HG03575 (cell line): ENCODE measurements around the gene SEC24D.

Experiments used
- ATAC-seq: cut with Tn5 transposase; IDR thresholded peaks from one replicate; pipeline ENCODE4 v1.9.1; 2021; ENCODE audit not compliant: unreplicated experiment, insufficient number of reproducible peaks, low FRiP score; ENCODE audit errors: extremely low read depth

SEC24D gene

GRCh38 chr4:118738090-118738489 is 97.8 kb downstream of the SEC24D start:
- no peak for ATAC-seq

- no peak for ATAC-seq
These were observed 99.0 kb downstream of the SEC24D start for GRCh38 chr4:118736900-118737299.

DNA sequence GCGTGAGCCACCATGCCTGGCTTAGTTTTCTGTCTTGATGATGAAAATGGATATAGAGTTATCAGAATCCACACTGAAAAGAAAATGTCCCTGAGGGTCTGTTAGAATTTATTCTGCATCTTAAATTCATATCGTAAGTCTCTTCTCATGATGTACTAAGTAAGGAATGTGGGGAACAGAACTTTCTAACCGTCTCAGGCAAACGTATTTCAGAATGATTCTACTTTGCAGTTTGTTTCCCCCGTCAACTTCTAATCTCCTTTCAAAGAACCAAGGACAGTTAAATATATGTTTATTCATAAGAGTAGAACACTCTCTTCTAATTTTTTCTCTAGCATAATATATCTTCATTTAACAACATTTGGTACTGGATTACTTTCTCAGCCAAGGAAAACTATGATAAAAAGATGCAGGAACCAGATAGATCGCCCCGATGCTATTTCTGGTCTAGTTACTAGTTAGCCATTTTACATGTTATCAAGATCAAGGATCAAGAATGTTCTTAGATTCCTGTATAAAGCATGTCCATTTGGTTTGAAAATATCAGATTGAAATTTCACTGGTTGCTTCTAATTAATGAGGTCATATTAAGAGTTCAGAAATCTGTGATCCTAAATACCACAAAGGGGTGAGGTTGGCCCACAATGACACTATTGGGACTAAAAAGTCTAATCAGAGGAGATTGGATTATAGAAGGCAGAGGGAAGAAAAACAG is 101.3 kb downstream of the SEC24D start:
- no peak for ATAC-seq

DNA sequence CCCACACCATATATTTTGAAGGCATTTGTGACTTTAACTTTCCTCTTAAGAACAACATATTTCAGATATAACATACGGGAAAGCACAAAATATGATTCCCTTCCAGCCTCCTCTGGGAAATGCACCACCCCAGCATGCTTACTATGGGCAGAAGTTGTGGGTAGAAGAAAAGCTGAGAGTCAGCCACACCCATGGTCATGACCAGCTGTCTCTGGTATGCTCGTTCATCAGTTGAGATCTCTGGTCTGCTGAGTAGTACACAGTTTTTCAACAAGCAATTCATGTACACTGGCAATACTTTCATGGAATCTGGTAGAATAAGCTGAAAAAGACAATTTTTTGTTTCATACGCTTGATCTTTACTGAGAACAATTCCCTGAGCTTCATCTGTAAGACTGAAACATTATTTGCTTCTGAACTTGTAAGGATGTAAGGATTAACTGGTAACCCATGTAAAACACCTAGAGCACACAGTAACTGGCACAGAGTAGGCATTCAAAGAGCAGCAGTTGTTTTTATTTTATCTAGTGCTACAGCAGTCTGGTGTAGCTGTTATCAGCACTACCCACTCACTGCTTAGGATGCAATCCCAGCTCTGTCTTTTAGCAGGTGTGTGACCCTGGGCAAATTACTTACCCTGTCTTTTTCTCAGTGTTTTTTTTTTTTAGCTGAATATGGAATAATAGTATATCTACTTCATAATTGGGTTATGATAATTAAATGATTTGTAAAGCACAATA is 103.2 kb downstream of the SEC24D start:
- no peak for ATAC-seq

DNA sequence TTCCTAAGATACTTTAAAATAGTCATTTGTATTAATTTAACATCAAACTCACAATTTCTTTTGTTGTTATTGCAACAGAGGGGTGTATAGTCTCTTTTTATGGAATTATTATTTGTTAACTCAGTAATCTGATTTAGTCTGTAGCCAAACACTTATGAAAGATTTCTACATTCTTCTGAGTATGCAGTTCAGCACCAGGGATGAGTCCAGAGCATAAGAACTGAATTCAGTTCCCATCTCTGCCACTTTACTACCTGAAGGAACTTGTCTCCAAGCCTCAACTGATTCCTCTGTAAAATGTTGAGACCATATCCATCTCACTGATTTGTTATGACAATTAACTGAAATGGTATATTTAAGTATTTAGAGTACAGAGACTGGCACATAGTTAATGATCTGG is 105.2 kb downstream of the SEC24D start:
- ATAC-seq: no peak

DNA sequence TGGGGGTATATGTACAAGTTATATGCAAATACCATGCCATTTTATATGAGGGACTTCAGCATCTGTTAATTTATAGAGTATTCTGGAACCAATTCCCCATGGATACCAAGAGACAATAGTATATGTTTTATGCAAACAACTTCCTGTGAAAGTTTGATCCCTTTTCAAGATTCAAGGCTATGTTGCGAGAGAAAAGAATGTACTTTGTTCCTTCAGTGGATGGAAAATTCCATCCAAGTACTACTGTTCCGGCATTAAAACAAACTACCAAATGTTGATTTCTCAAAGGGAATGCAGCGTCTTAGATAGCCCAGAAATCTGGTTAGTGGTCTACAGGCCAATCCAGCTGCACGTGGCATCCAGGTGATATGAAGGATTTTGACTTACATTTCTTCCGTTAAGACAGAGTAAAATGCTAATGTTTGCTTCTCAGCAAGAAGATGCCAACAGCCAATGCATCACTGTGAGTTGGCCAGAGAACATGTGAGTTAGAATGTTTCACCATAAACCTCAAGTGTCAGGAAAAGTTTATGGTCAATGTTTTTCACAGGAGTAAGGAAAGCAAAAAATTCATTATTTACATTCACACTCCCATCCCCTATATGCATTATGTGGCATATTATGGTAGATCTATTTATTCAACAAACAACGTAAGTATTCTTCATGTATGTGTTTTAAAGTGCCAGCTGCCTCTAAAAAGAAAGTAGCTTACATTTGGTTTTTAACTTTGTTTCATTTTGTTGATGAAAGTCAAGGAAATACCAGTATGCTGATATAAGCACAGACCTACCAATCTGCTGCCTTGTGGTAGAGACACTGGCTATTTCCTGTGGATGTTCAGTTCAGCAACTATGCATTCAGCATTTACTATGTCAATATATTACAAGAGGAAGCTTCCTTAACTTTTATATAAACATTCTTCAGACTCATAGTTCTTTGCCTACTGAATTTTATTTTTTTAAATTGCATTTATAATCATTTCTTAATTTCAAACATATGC is 106.3 kb downstream of the SEC24D start:
- ATAC-seq: no peak

- no peak for ATAC-seq
These were observed 108.6 kb downstream of the SEC24D start for GRCh38 chr4:118727360-118727759.

DNA sequence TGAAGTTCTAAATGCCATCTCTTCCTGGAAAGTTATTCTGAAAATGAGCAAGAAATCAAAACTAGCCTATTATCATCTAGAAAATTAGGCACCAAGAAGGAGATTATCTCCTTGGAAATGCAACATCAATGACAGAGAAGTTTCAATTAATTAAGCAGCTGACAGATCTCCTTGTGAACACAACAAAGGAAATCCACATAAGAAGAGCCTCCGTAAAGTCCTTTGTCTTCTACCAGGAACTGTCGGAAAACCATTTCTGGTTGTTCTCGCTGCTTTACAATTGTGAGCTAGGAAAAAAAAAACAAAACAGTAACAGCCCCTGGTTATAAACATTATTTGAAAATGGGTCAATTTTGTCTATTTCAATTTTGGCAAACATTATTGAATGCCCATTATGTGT is 112.6 kb downstream of the SEC24D start:
- ATAC-seq: no peak

- ATAC-seq: no peak
These were observed 114.2 kb downstream of the SEC24D start for GRCh38 chr4:118721752-118722151.

DNA sequence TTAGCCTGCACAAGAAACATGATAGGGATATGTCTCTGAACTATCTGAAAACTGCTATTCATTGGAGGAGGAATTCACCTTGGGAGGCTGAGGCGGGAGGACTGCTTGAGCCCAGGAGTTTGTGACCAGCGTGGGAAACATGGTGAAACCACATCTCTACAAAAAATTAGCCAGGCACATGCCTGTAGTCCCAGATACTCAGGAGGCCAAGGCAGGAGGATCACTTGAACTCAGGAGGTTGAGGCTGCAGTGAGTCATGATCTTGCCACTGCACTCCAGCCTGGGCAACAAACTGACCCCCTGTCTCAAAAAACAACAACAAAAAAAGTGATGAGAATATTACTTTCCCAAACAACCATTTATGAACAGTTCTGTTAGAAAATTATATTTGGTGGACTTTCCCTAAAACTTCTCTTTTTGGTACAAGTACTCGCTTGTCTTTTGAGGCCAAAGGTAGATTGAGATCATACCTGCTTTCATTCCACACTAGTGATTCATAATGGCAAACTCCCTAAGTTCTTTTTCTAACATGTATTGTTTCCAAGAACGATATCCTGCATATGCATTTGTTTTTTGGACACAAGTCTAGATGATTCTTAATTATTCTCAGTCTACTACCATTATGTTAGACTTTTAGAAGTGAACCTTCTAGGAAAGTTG is 117.3 kb downstream of the SEC24D start:
- ATAC-seq: no peak

DNA sequence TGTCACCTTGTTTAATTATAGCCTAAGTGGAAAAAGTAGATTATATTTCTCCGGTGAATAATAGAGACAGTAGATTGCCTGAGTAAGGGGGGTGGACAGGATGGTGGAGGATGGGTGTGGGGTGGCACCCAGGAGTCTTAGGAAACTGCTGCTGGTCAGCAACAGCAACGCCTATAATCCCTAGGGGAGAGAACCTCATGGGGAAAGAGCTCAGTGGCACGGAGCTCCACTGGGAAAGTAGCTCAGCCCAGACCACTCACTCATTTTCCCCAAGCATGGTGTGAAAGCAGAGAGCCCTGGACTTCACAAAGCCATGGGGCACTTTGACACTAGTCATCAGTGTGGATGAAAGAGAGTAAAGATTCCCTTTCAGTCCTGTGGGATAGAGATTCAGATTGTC is 119.6 kb downstream of the SEC24D start:
- no peak for ATAC-seq

GRCh38 chr4:118714682-118715081 is 121.2 kb downstream of the SEC24D start:
- no peak for ATAC-seq

GRCh38 chr4:118712872-118713271 is 123.1 kb downstream of the SEC24D start:
- ATAC-seq: no peak

DNA sequence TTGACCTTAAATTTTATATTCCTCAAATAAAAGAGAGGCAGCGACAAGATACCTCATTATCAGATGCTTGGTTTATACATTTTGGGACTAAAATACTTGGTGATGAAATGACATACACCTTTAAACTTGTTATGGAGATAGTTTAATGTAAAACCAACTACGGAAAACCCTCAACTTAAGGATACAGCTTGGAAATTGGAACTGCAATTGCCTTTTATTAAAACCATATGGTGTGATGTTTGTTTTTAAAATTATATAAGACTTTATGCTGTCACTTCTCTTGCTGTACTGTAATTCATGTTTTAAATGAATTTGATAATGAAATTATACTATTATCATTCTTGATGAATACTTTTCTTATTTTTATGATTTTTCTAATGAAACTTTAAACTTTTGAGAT is 124.9 kb downstream of the SEC24D start:
- ATAC-seq: no peak

GRCh38 chr4:118703118-118703517 is 132.8 kb downstream of the SEC24D start:
- ATAC-seq: no peak

DNA sequence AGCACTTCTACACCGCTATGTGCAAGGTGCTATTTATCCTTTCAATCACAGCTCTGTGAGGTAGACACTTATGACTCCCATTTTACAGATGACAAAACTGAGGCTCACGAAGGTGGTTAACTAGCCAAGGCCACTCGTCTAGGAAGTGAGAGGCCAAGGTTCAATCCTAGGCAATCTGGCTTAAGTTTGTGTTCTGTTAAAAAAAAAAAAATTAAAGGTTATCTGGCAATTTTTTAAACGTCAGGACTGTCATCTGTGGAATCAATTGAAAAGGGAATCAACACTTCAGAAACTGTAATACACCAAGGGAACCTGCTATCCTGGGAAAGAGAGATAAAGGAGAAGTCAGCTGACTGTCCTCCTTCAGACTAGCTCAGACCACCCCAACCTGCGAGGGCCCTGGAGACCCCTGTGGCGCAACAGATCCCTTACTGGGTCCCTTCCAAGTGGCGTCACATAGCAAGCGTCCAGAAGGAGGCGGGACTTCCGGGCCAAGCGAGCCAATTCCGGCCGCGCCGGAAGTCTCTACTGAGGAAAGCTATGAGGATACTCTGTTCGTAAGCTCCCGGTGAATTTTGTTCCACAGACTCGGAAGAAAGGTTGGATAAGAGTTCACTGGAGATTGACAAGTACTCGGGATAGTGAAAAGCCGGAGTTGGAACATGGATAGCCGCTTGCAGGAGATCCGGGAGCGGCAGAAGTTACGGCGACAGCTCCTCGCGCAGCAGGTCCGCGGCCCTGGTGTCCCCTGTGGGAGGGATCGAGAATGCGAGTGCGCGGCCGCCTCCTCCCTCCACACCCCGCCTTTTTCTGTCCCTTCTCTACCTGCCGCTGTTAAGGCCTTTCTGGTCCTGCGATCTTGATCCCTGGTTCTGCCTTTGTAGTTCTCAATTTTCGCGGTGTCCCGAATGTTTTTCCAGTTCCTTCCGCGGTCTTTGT is 150.8 kb downstream of the SEC24D start, which contains the start of gene METTL14:
Gene METTL14 (plus strand): TSS at position 520 of the 939 bp plus-strand sequence. CDS start 143 bp downstream, at position 663.
- peak; percentile 97 for ATAC-seq

DNA sequence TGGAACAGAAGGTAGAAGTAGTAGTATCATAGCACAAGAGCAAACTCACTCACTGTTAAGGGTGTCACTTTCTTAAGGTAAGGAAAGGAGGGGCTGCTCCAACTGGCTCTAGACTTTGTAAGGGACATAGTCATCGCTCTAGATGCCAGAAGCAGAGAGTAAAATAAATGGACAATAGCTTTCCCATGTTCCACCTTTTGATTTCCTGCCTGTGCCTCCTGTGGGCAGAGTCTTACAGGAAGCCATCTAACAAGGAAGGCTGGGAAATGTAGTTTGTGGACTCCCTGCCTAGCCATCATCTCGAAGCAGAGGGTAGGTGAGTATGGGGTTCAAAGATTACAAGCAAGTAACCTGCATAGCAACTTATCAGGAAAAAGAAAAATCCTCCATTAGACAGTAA is 152.4 kb downstream of the SEC24D start:
- no peak for ATAC-seq

DNA sequence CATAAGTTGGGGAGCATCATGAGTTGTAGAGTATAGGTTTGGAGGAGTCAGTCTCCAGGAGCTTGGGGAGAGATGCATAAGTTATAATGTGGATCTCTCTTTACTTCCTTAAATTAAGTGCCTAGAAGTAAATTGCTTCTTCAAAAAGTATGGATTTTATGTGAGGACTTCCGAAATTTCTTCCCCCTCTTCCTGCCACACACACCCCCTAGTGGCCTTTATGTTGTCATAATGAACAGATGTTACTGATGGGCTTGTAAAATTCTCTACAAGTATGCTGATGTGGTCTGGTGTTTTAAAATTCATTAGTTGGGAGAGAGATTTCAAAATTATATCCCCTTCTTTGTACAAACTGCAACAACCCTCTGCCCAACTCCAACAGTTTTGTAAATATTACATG is 153.0 kb downstream of the SEC24D start:
- no peak for ATAC-seq
